ENCODE results near the gene ZC3H4. TPM values are rescaled to one million over a fixed set of nuclear protein-coding genes. Genes with fewer than 3 reads are reported as not detected.

The ZC3H4 gene
- total and polyA plus RNA-seq, 9 of the 15 experiments (the other 6 are each of a cell fraction or from before 2014, with no cell fraction given) = 2.2 to 75.6 (median 18.3) TPM

DNA sequence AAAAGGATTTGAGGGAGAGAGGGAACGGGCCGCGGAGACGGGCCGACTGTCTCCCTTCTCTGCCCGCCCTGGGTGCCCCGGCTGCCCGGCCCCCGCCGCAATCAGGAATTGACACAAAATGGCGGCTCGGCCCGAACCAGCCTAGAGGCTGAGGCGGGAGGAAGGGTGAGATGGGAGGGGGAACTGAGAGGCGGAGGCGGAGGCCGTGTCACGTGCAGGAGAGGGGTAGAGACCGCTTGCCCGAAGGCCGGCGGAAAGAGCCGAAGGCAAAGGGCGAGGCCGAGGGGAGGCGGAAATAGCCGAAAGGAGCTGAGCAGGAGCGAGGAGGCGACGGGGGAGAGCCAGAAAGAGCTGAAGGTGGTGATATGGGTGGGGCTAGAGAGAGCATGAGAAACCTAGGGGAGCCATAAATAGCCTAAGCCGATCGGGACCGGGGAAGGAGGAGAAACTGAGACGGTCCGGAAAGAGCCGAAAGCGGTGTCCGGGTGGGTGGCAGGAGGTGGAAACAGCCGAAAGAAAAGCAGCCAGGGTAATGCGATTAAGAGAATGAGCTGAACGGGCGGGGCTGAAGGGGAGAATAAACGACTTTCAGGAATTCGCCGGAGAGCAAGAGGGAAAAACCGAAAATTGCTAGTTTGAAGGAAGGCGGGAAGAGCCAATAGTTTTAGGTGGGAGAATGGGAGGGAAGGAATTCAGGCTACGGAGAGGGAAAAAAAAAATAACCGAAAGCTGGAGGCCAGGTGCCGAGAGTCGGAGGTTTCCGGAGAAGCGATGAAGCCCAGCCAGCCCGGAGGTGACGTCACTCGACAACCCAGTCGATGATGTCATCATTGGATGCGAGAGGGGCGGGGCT, at the start of gene ZC3H4 (continued):
- TF ChIP-seq, protein P1, sequence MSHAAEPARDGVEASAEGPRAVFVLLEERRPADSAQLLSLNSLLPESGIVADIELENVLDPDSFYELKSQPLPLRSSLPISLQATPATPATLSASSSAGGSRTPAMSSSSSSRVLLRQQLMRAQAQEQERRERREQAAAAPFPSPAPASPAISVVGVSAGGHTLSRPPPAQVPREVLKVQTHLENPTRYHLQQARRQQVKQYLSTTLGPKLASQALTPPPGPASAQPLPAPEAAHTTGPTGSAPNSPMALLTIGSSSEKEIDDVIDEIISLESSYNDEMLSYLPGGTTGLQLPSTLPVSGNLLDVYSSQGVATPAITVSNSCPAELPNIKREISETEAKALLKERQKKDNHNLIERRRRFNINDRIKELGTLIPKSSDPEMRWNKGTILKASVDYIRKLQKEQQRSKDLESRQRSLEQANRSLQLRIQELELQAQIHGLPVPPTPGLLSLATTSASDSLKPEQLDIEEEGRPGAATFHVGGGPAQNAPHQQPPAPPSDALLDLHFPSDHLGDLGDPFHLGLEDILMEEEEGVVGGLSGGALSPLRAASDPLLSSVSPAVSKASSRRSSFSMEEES (CRISPR knock-in tag; IDR thresholded peaks at IDR 0.05) = peak; percentile 95
- TF ChIP-seq ZNF121 (CRISPR knock-in tag; conservative IDR thresholded peaks at IDR 0.05) (no peak), BDP1 (IDR thresholded peaks at IDR 0.05; ENCODE audit: insufficient read depth, insufficient read length) (no peak), E2F3 (CRISPR knock-in tag; IDR thresholded peaks at IDR 0.05) (no peak), SMAD2 (IDR thresholded peaks at IDR 0.05; ENCODE audit: low read depth, low read length) (no peak), ZNF197 (CRISPR knock-in tag; IDR thresholded peaks at IDR 0.05; ENCODE audit: low read depth) (no peak), POLR3G (IDR thresholded peaks at IDR 0.05; ENCODE audit: extremely low read depth, insufficient read length, insufficient replicate concordance) (no peak), KLF16 (IDR thresholded peaks at IDR 0.05) (no peak), ZNF57 (CRISPR knock-in tag; IDR thresholded peaks at IDR 0.05) (no peak), FOSL1 (tag; conservative IDR thresholded peaks at IDR 0.05) (peak; percentile 90), TEAD4 (IDR thresholded peaks at IDR 0.05; ENCODE audit: low read length) (peak; percentile 65), TEAD4 (CRISPR knock-in tag; IDR thresholded peaks at IDR 0.05; ENCODE audit: borderline replicate concordance) (no peak), RFX1 (IDR thresholded peaks at IDR 0.05) (no peak)
- TF ChIP-seq, protein P2, sequence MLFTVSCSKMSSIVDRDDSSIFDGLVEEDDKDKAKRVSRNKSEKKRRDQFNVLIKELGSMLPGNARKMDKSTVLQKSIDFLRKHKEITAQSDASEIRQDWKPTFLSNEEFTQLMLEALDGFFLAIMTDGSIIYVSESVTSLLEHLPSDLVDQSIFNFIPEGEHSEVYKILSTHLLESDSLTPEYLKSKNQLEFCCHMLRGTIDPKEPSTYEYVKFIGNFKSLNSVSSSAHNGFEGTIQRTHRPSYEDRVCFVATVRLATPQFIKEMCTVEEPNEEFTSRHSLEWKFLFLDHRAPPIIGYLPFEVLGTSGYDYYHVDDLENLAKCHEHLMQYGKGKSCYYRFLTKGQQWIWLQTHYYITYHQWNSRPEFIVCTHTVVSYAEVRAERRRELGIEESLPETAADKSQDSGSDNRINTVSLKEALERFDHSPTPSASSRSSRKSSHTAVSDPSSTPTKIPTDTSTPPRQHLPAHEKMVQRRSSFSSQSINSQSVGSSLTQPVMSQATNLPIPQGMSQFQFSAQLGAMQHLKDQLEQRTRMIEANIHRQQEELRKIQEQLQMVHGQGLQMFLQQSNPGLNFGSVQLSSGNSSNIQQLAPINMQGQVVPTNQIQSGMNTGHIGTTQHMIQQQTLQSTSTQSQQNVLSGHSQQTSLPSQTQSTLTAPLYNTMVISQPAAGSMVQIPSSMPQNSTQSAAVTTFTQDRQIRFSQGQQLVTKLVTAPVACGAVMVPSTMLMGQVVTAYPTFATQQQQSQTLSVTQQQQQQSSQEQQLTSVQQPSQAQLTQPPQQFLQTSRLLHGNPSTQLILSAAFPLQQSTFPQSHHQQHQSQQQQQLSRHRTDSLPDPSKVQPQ (CRISPR knock-in tag; IDR thresholded peaks at IDR 0.05; ENCODE audit: borderline replicate concordance) = no peak
- TF ChIP-seq, protein P3, sequence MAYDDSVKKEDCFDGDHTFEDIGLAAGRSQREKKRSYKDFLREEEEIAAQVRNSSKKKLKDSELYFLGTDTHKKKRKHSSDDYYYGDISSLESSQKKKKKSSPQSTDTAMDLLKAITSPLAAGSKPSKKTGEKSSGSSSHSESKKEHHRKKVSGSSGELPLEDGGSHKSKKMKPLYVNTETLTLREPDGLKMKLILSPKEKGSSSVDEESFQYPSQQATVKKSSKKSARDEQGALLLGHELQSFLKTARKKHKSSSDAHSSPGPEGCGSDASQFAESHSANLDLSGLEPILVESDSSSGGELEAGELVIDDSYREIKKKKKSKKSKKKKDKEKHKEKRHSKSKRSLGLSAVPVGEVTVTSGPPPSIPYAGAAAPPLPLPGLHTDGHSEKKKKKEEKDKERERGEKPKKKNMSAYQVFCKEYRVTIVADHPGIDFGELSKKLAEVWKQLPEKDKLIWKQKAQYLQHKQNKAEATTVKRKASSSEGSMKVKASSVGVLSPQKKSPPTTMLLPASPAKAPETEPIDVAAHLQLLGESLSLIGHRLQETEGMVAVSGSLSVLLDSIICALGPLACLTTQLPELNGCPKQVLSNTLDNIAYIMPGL (CRISPR knock-in tag; IDR thresholded peaks at IDR 0.05) = peak; percentile 45; the same call in 1 of the 2 replicates
- TF ChIP-seq, protein P4, sequence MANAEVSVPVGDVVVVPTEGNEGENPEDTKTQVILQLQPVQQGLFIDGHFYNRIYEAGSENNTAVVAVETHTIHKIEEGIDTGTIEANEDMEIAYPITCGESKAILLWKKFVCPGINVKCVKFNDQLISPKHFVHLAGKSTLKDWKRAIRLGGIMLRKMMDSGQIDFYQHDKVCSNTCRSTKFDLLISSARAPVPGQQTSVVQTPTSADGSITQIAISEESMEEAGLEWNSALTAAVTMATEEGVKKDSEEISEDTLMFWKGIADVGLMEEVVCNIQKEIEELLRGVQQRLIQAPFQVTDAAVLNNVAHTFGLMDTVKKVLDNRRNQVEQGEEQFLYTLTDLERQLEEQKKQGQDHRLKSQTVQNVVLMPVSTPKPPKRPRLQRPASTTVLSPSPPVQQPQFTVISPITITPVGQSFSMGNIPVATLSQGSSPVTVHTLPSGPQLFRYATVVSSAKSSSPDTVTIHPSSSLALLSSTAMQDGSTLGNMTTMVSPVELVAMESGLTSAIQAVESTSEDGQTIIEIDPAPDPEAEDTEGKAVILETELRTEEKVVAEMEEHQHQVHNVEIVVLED (CRISPR knock-in tag; IDR thresholded peaks at IDR 0.05) = no peak
- TF ChIP-seq, protein P5, sequence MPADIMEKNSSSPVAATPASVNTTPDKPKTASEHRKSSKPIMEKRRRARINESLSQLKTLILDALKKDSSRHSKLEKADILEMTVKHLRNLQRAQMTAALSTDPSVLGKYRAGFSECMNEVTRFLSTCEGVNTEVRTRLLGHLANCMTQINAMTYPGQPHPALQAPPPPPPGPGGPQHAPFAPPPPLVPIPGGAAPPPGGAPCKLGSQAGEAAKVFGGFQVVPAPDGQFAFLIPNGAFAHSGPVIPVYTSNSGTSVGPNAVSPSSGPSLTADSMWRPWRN (IDR thresholded peaks at IDR 0.05; ENCODE audit: low read depth) = no peak
